Esophagus squamous epithelium (tissue), 5 donors: ENCODE data around the gene CSTPP1. TPM values are rescaled to one million over a fixed set of nuclear protein-coding genes. Genes with fewer than 3 reads are reported as not detected.
A peak's percentile ranks its signal among the peaks of the same experiment; 100 is the strongest.

Experiments used
- DNase-seq: peaks from one replicate; lab custom pipeline; 2025; lab: John Stamatoyannopoulos, UW
- H3K27ac ChIP-seq, 4 donors: fragments of 200-600 bp; sonication (generic); one replicate each; pipeline ENCODE4 v1.5.1; 2016 to 2019; ENCODE audit warnings: mild to moderate bottlenecking in 1 of 4
- H3K27me3 ChIP-seq, 4 donors: fragments of 200-600 bp; sonication (generic); 1 replicate in 3 of 4; 2 replicates in 1 of 4; pipeline versions ENCODE4 v1.5.1 to v1.6.0; 2017 to 2021; ENCODE audit warnings: antibody characterized with exemption in 1 of 4
- H3K36me3 ChIP-seq, 3 donors: fragments of 200-600 bp; sonication (generic); one replicate each; pipeline ENCODE4 v1.5.1; 2016 to 2019
- H3K4me1 ChIP-seq, 3 donors: fragments of 200-600 bp; sonication (generic); one replicate each; pipeline ENCODE4 v1.5.1; 2017 to 2019
- H3K4me3 ChIP-seq, 4 donors: fragments of 200-600 bp; sonication (generic); 1 replicate in 3 of 4; 2 replicates in 1 of 4; pipeline ENCODE4 v1.5.1; 2016 to 2019; ENCODE audit warnings: mild to moderate bottlenecking in 2 of 4, moderate library complexity in 1 of 4
- H3K9me3 ChIP-seq, 3 donors: fragments of 200-600 bp; sonication (generic); one replicate each; pipeline ENCODE4 v1.5.1; 2016 to 2019
- POLR2A ChIP-seq, 4 donors: fragments of 450-650 bp; IDR thresholded peaks; one replicate each; pipeline ENCODE4 v1.6.1; 2017; ENCODE audit warnings: antibody characterized with exemption in 4 of 4, mild to moderate bottlenecking in 4 of 4, moderate library complexity in 3 of 4
- WGBS, 2 donors: methylation state at CpG; one replicate each; pipeline ENCODE4 v1.1.5; 2018; 5-methylcytosine and 5-hydroxymethylcytosine counted together
- intact Hi-C: fragments of 100-400 bp; cut with DNase I; formaldehyde crosslinking; loops from one replicate; pipeline ENCODE4 v1.15.0; 2022
- total RNA-seq, 4 donors: library from RNA; depleted of rRNA; stranded (reverse); fragments of >200 nt; gene quantifications; one replicate each; pipeline ENCODE4 v1.1.0, GENCODE V29; 2016
- TF ChIP-seq, protein P1 (sequence below), 6 experiments: fragments of 450-650 bp in 4 of 6; fragments of 200-600 bp in 2 of 6; sonication (generic) in 2 of 6; IDR thresholded peaks; one replicate each; pipeline ENCODE4 v1.5.1; 2016 to 2019; ENCODE audit warnings: antibody characterized with exemption in 6 of 6, mild to moderate bottlenecking in 4 of 6, moderate library complexity in 4 of 6
- donor health status: DM: yes; HTN: yes; CAD: no.

CSTPP1 gene
- total RNA-seq, 4 donors from 2014 or later: 9.4 to 19.6 (median 16.4) TPM

DNA sequence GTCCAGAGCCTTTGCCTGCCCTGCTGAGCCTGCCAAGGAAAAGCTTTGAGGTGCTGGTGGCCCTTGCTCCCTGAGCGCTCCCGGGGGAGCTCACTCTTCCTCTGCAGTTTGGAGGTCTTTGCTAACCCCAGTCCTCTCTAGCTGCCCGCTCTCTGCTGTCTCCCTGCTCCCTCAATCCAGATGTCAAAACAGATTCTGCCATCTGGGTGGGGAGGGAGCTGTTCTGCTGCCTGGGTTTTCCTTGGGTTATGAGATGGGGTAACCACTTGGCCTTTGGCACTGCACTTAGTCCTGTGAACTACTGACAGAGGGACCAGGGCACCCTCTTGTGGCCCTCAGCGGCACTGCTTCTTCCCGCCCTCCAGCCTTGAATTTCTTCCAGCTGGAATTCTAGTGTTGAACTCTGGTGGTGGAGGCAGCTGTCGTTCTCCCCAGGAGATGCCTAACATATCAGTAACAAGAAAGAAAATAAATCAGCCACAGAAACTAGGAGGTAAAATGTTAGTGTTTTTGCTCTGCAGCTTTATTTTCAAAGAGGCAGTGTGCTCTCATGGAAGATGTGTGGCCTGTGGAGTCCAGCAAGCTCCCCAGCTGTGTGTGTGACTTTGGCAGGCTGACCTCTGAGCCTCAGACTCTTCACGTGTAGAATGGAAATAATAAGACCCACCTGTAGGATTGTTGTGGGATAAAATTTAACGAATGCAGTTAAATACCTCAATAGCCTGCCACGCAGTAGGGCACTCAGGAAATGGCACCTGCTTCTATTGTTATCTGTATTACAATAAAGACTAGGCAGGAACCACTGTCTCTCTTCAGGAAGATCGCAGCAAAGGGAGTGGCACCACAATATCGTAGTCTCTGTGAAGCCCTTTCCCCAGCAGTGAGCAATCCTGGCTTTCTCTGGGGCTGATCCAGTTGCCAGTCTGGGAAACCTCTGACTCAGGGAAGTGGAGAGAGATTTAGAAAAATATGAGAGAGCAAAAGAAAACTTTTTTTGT, 216.7 kb downstream of the CSTPP1 start:
- 45% methylated on average over 10 to 11 of the region's 11 CpGs for WGBS, 2 donors
- peaks cover 8 to 62% (median 22%) of the 10 kb centered on the region in 3 donors for H3K4me1 ChIP-seq
- no peak for DNase-seq

DNA sequence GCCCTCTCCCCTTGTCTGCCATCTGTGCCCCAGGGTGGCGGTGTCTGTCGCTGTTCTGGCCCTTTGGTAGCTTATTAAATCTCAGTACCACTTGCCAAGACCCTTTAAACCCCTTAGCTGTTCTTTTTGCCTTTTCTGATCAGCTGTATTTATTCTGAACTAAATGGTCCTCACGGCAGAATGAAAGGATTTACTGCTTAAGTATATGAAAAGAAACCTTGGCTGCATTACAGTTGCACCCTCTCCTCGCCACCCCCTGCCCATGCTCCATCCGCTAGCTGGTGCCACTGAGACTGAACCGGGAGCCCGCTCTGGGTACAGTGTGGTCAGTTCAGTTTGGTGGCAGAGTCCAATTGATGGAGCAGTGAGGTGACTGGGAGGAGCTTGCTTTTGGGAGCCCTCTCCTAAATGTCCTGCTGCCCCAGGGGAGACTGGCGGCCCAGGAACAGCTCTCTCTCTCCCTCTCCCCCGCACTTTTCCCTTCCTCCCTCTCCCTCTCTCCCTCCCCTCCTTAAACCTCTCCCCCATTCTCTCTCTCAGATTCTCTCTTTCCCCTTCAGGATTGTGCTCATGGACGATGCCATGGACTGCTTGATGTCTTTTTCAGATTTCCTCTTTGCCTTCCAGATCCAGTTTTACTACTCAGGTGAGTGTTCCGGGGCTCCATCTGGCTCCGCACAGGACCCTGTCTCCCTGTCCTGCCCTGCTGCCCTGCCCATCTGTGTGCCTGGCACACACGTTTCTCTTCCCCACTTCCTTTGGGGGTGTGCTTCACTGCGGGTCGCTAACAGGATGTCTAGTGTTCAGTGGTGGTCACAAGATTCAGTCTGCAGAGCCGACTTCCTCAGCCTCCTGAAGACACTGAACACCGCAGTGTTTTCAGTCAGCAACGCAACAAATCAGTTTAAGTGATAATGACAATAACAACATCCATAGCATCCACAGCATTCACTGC, 218.3 kb downstream of the CSTPP1 start:
- H3K27ac ChIP-seq: no peak overlapping the region

More for the DNA sequence above, 216.7 kb downstream of the CSTPP1 start:
- Histone ChIP-seq H3K27me3 (no peaks in the 10 kb centered on the region), H3K27ac (peak overlapping the region in 2 of 4 donors; percentile 4 to 6), H3K9me3 (no peaks in the 10 kb centered on the region), H3K4me3 (no peak overlapping the region), H3K36me3 (peaks cover 0 to 5% (median 0%) of the 10 kb centered on the region in 3 donors)
- intact Hi-C loops: loop anchor here (5.0 kb wide), 1 partner anchor 266 kb away; no protein-coding TSS in a partner anchor
- no peak for TF ChIP-seq POLR2A (IDR thresholded peaks at IDR 0.05)
- TF ChIP-seq, protein P1, sequence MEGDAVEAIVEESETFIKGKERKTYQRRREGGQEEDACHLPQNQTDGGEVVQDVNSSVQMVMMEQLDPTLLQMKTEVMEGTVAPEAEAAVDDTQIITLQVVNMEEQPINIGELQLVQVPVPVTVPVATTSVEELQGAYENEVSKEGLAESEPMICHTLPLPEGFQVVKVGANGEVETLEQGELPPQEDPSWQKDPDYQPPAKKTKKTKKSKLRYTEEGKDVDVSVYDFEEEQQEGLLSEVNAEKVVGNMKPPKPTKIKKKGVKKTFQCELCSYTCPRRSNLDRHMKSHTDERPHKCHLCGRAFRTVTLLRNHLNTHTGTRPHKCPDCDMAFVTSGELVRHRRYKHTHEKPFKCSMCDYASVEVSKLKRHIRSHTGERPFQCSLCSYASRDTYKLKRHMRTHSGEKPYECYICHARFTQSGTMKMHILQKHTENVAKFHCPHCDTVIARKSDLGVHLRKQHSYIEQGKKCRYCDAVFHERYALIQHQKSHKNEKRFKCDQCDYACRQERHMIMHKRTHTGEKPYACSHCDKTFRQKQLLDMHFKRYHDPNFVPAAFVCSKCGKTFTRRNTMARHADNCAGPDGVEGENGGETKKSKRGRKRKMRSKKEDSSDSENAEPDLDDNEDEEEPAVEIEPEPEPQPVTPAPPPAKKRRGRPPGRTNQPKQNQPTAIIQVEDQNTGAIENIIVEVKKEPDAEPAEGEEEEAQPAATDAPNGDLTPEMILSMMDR (IDR thresholded peaks at IDR 0.05): peak; percentile 70 to 97 (median 96)

DNA sequence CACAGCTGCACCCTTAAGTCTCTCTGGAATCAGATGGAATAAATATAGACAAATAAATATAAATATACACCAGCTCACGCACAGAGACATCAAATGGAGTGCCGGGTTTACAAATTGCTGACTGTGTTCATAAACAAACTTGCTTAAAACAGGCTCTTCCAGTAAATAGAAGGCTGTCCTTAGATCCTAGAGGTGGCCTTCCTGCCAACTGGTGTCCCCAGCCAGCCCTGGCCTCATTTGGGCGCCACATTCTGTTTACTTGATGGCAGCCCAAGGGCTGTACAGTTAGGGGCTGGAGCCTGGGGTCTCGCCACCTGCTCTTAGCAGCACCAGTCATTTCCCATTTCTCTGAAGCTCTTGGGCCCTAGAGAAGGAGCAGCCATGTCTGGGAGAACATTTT, 219.3 kb downstream of the CSTPP1 start:
- WGBS, 2 donors: 74 to 87% methylated on average over 4 of the region's 4 CpGs
- TF ChIP-seq POLR2A (IDR thresholded peaks at IDR 0.05): no peak
- TF ChIP-seq, protein P1 (IDR thresholded peaks at IDR 0.05): no peak
- Histone ChIP-seq H3K4me3 (no peak overlapping the region), H3K27ac (peak overlapping the region in 1 of 4 donors; percentile 68), H3K4me1 (peaks cover 6 to 48% (median 8%) of the 10 kb centered on the region in 3 donors), H3K9me3 (no peaks in the 10 kb centered on the region), H3K27me3 (no peaks in the 10 kb centered on the region), H3K36me3 (peaks cover 0 to 24% (median 0%) of the 10 kb centered on the region in 3 donors)
- intact Hi-C loops: no loop called here
- no peak for DNase-seq

More for the DNA sequence above, 218.3 kb downstream of the CSTPP1 start:
- Histone ChIP-seq H3K4me3 (no peak overlapping the region), H3K4me1 (peaks cover 6 to 51% (median 11%) of the 10 kb centered on the region in 3 donors), H3K9me3 (no peaks in the 10 kb centered on the region), H3K27me3 (no peaks in the 10 kb centered on the region), H3K36me3 (peaks cover 0 to 22% (median 0%) of the 10 kb centered on the region in 3 donors)
- DNase-seq: no peak
- TF ChIP-seq POLR2A (IDR thresholded peaks at IDR 0.05): no peak
- TF ChIP-seq, protein P1 (IDR thresholded peaks at IDR 0.05): no peak
- intact Hi-C loops: loop anchor here (5.0 kb wide), 1 partner anchor 268 kb away; no protein-coding TSS in a partner anchor
- WGBS, 2 donors: 69 to 74% methylated on average over 14 to 17 of the region's 18 CpGs

DNA sequence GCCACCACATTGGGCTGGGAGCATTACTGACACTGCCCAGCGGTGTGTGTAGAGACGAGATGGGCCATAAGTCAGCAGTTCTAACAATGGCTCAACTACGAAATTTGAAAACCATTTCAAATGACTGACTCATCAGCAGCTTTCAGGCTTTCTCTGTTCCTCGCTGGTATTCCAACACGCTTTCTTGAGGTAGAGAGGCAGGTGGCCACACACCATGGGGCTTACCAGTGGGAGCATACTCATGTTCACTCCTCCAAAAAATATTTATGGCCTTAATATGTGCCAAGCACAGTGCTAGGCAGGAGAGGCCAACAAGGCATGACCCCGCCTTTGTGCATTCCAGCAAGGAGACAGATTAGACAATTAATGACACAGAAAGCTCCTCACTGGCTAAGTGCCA, 219.8 kb downstream of the CSTPP1 start:
- WGBS, 2 donors: 67% methylated on average over 4 of the region's 6 CpGs; no CpG with 5 or more reads in 1 of the 2 donors

More for the DNA sequence above, 219.8 kb downstream of the CSTPP1 start:
- Histone ChIP-seq H3K36me3 (peaks cover 0 to 24% (median 0%) of the 10 kb centered on the region in 3 donors), H3K4me1 (peaks cover 6 to 52% (median 8%) of the 10 kb centered on the region in 3 donors), H3K27me3 (no peaks in the 10 kb centered on the region), H3K27ac (peak overlapping the region in 1 of 4 donors; percentile 68), H3K4me3 (no peak overlapping the region), H3K9me3 (no peaks in the 10 kb centered on the region)
- DNase-seq: no peak
- TF ChIP-seq, protein P1 (IDR thresholded peaks at IDR 0.05): no peak
- TF ChIP-seq POLR2A (IDR thresholded peaks at IDR 0.05): no peak
- intact Hi-C loops: no loop called here
